NCI-H2029 (cell line): Measurements from ENCODE around the gene KIAA0753.

Source experiments
- DNase-seq: peaks from one replicate; lab custom pipeline; 2025; lab: John Stamatoyannopoulos, UW

The KIAA0753 gene

DNA sequence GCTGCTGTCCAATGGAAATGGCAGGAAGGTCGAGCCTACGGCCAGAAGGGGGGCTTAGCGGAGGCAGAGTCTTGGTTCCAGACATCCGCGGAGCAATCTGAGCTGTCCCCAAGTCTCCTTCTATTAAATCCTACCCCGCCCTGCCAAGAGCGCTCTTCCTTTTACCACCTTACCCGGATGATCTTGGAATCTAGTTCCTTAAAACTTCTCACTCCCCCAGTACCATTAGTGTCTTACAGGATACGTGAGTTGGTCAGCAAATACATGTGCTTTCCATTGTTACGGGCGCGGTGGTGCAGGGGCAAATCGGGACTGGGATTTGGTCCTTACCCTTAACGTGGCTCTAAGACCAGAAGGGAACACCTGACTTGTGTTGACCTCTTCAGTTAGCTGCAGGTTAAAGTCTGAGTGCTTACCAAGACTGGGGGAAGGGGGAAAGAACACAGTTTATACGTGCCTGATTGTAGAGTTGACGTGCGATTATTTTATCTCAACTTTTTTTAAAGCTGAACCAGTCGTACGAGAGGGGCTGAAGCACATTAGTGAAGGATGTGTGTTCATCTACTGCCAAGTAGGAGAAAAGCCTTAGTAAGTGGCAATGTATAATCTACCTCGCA is 844 bp upstream of the KIAA0753 start:
- DNase-seq: no peak

DNA sequence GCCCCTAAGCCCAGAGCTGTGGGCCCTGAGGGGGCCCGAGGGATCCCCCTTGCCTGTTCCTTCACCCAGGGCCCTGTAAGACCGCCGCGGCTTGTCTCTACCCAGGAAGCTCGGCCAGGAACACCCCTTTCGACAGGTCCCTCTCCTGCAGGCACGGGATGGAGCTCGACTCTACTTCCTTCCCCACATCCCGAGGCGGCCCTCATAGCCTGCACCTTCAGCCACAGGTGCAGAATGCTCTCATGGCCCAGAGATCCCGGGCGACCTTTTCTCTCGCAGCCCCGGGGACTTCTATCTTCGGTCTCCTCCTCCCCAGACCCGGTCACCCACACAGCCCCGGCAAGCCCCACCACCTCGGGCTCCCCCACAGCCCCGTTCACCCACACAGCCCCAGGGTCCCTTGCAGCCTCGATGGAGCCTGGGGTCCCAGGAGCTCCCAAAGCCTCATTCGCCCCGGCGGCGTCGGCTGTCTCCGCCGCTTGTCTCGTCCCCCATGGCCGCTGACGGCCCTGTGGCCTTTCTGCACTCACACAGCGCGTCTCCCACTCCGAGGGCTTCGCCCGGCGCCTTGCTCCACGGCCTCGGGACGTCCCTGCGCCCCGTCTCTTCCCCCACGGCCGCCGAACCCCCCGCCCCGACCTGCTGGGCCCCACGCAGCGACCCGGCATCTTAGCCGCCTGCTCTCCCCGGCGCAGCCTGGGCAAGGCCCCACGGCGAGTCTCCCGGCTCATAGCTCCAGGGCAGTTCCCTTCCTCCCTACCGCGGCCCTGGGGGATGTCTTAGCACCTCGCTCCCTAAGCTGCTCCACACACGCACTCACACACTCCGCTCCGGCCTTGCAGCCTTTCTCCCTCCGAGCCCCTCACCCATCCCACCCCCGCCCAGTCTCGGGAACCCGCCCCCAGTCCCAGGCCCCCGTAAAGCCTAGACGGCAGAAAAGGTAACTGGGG is 650 bp downstream of the KIAA0753 start:
- DNase-seq: no peak

DNA sequence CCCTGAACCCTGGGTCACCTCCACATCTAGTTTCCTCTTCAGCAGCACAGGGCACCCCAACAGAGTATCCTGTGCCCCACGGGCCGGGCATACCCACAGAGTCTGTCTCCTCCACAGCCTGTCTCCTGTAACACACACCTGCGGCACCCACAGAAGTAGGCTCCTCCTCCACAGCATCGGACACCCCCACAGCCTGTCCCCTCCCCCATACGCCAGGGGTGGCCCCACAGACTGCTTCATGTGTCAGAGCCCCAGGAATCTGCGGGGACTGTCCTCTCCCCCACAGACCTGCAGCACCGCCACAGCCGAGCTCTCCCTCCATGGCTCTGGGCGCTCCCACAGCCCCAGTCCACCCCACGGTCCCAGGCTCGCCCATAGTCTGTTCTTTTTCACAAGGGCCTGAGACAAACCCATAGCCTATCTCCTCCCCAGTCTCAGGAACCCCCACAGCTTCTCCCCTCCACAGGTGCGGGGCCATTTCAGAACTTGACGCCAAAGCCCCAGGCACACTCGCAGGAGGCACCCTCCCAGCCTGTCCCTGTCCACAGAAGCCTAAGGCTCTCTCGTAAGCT is 1.4 kb downstream of the KIAA0753 start:
- DNase-seq: no peak

DNA sequence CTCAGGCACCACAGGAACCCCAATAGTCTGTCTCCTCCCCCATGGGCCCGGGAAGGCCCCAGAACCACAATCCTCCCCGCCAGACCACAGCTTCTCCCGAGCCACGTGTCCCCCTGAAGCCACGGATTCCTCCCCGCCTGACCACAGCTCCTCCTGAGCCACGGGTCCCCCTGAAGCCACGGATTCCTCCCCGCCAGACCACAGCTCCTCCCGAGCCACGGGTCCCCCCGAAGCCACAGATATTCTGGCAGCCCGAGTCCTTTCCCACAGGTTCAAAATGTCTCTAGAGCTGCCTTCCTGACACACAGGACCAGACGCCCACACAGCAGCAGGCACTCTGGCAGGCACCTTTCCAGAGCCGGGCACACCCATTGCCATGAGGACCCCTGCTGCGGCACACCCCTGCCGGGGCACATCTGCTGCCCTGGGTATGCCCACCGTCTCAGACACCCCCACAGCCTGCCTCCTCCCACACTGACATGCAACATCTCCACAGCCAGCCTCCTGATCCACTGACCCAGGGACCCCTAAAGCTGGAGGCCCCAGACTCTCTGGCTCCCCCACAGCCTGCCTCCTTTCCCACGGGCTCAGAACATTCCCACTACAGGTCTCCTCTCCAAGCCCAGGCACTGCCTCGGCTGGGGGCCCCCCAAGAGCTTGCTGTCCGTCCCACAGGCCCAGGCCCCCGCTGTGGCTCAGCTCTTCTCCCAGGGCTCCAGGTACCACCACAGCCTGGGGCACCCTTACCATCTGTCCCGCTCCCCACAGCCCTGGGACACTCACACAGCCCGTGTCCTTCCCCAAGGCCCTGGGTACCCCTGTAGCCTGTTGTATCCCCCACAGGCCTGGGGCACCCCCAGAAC is 2.2 kb downstream of the KIAA0753 start:
- no peak for DNase-seq

DNA sequence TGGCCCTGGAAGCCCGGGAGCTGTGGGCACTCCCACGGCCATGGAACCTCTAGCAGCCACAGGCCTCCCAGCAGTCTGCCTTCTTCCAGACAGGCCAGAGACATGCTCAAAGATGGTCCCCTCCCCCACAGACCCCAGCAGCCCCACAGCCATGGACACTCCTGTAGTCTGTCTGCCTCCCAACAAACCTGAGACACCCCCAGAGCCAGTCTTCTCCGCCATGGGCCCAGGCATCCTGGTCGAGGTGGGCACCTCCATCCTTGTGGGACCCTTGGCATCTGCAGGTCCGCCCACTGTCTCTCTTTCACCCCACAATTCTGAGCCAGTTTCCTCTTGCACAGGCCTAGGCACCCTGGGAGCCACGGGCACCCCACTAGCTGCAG is 3.1 kb downstream of the KIAA0753 start:
- DNase-seq: no peak

DNA sequence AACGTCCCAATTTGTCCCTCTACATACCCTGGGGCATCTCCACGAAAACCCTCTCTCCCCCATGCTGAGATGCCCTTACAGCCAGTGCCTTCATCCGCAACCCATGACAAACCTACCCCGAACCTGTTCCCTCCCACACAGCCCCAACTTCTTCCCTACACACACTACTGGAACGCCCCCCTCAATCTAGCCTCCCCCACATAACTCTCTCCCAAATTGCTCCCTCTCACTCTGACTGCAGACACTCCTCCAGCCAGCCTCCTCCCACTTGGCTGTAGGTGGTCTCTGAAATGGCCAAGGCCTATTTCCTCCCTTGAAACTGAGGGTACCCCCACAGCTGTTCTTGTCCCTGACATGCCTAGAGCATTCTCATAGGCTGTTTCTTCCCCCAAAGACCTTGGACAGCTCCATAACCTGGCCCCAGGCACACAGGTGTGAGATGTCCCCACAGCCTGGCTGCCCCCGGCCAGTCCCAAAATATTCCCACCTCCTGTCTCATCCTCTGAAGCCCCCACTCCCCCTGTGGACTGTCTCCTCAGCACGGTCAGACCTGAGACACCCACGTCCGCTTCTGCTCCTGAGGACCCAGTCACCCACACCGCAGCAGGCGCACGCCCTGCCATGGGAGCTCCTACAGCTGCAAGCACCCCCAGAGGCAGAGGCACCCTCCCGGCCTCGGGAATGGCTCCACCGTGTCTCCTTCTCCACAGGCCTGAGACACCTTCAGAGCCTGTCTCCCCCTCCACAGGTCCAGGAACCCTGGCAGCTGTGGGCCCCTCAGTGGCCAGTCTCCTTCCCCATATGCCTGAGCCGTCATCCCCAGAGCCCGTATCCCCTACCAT is 3.7 kb downstream of the KIAA0753 start:
- DNase-seq: no peak

DNA sequence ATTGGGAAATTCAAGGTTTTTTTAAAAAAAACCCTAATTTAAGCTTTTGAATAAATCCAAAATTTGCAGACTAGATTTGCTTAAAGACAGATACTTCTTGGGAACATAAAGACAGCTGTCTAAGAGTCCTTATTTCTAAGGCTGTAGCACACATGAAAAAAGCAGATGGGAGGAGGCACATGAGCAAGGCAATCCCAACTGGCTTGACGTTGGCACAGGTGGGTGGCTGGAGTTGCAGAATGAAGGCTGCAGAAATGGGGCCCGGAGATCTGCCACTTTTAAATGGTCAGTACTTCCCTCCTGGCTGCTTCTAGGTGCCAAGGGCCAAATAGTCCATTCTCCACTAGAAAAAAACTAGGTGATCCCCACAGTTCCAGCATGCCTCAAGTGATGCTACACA is 4.4 kb downstream of the KIAA0753 start:
- no peak for DNase-seq

DNA sequence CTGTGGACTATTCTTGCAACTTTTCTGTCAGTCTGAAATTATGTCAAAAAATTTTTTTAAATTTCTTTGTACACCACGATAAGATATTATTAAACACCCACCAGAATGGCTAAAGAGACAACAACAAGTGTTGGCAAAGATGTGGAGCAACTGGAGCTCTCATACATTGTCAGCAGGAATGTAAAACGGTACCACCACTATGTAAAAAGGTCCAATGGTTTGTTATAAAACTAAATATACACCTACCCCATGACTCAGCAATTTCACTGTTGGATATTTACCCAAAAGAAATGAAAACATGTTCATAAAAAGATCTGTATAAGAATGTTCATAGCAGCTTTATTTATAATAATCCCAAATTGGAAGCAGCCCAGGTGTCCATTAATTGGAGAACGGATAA is 7.2 kb downstream of the KIAA0753 start:
- DNase-seq: no peak

DNA sequence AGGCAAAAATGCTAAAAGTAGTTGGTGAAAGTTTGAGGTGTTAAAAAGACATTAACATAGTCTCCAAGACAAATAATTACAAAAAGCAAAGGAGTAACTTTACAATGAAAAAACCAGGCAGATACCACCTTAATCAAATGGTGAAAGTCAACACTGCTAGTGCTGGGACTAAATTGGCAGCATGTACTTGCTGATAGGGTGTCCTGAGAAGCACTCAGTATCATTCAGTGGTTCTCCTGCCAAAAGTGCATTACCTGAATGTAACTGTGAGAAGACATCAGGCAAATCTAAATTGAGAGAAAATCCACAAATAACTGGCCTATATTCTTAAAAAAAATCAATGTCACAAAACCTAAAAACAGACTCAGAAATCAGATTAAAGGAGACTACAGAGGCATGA is 8.0 kb downstream of the KIAA0753 start:
- DNase-seq: no peak

DNA sequence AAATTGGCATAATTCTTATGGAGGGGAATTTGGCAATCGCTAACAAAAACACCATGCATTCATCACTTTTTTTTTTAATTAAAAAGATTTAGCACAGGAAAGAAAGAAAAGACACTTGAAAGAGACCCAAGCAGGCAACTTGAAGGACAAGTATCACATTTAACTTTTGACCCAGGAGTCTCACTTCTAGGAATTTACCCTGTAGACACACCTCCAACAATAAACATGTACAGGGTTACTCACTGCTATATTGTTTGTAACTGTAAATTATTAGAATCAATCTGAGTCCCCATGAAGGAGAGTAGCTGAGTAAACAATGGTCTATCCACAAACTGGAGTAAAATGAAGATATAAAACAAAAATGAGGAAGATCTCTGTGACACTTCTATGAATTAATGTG is 10.1 kb downstream of the KIAA0753 start:
- DNase-seq: no peak

DNA sequence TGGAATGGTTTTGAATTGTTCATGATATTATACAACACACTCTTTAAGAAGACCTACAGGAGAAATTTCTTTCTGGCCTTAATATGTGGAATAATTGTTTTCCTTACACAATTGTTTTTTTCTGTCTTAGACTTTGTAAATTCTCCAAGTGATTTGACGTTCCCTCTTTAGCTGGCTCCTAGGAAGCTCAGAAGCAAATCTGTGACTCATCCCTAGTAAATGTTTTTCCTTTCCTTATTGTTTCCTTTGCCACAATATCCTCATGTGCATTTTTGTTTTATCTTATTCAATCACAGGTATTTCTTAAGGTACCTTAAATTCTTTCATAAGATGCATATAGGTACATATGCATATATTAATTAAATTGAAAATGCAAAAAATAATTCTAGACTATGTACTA is 13.5 kb downstream of the KIAA0753 start:
- DNase-seq: no peak

DNA sequence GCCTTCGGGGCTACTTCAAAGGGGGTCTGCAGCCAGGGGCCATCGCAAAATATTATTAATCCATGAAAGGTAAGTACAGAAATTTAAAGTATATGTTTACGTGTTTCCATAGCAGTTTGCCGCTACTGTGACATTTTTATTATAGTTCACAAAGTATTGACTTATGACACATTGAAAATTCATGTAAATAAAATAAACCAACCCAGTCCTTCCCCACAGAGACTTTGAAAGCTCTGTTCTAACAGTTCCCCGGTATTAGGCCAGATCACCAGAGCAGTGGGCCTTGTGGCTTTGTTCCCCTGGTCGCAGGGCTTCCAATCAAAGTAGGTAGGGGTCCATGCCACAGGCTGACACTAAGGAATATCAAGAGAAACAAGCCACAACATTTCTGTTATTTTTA is 13.9 kb downstream of the KIAA0753 start:
- no peak for DNase-seq

DNA sequence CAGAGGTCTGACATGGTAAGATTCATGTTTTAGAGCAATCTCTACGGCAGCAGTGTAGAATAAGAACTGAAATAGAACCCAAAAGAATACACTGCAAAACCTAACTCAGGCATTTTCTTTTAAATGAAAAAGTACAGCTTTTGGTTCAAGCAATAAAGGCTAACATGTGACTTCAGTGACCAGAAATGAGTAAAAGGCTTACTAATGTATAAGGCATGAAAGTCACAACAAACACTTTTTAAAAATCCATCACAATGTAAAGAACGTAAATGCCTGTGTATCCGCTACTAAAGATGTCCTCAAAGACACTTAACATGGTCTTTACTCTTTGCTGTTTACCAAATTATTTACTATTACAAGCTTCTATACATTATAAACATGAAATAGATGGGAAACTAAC is 16.6 kb downstream of the KIAA0753 start:
- DNase-seq: no peak

DNA sequence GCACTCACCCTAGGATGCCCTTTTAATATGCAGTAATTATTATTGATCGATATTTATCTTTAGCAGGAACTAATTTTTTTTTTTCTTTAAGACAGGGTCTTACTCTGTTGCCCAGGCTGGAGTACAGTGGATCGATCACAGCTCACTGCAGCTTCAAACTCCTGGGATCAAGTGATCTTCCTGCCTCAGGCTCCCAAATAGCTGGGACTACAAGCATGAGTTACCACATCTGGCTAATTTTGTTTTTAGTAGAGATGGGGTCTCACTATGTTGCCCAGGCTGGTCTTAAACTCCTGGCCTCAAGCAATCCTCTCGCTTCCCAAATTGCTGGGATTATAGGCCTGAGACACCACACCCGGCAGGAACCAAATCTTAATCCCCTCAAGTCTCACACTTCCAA is 29.3 kb downstream of the KIAA0753 start:
- no peak for DNase-seq

DNA sequence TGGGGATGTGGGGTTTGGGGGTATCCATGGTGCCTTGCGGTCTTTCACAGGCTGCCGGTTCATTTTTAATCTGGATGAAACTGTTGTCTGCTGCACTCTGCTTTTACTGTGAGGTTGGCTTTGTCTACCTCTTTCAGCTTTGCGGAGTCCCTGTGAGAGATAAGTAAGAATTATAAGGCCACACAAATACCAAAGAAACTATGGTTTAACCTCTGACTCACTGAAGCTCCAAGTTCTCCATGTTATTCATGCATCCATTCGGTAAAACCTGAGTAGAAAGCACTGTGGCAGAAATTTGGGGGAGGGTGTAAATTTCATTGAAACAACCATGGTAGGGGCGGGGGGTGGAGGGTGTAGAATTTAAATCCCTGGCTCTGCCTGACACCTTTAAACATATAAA is 30.5 kb downstream of the KIAA0753 start:
- DNase-seq: no peak

DNA sequence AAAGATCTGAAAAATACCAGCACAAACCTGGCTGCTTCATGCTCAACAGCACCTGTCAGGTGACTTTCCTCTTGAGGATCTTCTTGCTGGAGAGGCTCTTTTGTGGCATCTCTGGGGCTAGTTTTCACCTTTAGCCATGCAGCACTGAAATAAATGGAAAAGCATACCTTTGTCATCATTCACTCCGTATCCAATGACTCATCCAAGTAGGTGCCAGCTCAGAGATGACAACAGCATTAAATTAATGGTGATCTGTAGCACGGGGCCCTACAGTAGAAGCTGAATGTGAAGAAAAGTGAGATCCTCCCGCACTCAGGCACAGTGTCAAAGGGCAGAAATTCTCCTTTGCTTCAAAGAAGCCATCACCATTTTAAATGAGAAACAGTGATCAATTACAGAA is 32.2 kb downstream of the KIAA0753 start:
- DNase-seq: no peak

DNA sequence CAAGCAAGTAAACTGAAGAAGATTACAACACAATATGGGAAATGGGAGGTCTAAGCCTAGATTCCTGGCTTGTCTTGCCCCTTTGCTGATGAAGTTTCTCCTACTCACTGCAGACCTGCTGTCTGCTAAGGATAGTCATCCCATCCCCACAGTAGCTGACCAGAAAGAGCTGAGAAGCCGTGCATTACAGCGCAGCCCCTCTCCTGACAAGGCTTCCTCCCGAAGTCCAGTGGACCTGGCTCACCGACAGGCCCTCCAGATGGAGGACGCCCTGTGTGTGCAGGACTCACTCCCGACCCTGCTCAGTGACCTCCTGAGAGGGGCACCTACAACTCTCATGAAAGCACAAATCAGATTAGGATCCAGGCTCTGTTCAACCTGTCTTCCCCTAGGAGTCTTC is 35.4 kb downstream of the KIAA0753 start:
- no peak for DNase-seq

DNA sequence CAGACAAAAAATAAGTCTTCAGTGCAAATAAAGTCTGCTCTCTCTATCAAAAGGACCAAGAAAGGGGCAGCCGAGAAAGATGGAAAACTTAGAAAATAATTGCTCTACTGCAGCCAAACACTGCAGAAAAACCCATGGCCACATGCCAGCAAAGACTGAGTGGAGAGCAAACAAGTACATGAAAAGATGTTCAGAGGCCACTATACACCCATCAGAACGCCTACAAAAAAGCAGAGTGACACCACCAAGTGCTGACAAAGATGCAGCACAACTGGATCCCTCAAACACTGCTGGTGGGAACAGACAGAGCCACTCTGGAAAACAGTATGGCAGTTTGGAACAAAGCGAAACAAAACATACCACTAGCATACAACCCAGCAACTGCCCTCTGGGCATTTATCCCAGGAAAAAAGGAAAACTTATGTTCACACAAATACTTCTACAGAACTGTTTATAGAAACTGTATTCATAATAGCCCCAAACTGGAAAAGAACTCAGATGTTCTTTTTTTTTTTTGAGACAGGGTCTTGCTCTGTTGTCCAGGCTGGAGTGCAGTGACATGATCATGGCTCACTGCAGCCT is 36.7 kb downstream of the KIAA0753 start:
- peak; percentile 1 for DNase-seq

DNA sequence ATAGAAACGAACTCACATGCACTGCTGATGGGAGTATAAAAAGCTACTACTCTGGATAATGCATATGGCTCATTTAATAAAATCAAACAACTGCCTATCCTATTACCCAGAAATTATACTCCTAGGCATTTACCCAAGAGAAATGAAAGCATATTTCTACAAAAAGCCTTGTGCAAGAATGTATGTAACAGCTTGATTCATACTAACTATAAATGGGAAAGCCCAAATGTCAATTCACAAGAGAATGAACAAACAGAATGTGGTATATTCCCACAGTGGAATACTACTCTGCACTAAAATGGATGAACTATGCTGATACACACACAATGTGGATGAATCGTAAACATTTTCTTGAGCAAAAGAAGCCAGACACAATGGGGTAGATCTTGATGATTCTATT is 38.4 kb downstream of the KIAA0753 start:
- no peak for DNase-seq

DNA sequence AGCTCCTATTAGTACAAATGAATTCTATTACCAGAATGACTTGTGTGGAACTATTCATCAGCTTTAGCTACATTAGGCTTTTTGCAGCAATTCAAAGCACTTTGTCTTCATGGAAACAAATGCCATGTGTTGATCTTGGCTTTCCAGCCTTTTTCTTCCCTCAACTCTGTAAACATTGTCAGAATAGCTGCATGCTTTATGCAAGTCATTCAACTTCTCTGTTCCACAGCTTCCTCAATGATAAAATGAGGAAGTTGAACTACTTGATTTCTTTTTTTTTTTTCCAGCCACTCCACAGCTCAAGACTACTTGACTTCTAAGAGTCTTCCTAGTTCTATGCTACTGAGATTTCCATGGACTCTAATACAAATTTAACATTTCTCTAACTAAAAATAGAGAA is 41.1 kb downstream of the KIAA0753 start:
- DNase-seq: no peak

DNA sequence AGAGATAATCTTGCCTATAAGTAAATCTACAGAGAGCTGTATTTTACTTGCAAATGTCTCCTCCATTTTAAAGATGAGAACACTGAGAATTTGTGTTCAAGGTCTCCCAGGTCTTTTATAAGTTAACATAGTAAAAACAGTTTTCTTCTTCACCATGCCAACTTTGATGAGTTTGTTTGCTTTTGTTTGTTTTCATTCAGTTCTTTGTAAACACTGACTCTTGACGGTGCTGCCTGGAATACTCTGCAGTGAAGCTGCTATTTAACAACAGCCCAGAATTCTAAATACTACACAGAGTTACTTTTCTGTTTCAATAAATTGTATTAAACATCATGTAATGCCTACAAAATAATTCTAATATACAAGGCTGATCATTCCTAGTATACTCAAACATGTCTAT is 42.8 kb downstream of the KIAA0753 start:
- no peak for DNase-seq
